Measurements from ENCODE around the gene HEMK1. TPM values are rescaled to one million over a fixed set of nuclear protein-coding genes. Genes with fewer than 3 reads are reported as not detected.

Gene HEMK1
- total RNA-seq, 1 donor from 2014 or later = 6.6 TPM

GRCh38 chr3:50557915-50558314, 11.4 kb upstream of the HEMK1 start:
- Histone ChIP-seq H3K4me3 (ENCODE audit: low read depth, low read length) (no peak overlapping the region), H3K27me3 (ENCODE audit: control insufficient read depth, insufficient read depth, low read length) (peaks cover 1% of the 10 kb centered on the region), H3K36me3 (ENCODE audit: control insufficient read depth, insufficient read depth, low read length) (no peaks in the 10 kb centered on the region)
- TF ChIP-seq CTCF (IDR thresholded peaks at IDR 0.05; ENCODE audit: insufficient read depth, low read length, severe bottlenecking) = no peak
- FAIRE-seq = no peak
- DNase-seq (ENCODE audit: low read depth) = no peak

GRCh38 chr3:50559702-50560101, 9.6 kb upstream of the HEMK1 start:
- no peak overlapping the region for H3K4me3 ChIP-seq (ENCODE audit: low read depth, low read length)
- FAIRE-seq (no peak), DNase-seq (ENCODE audit: low read depth) (peak; percentile 38)
- TF ChIP-seq CTCF (IDR thresholded peaks at IDR 0.05; ENCODE audit: insufficient read depth, low read length, severe bottlenecking) = no peak
- H3K36me3 ChIP-seq (ENCODE audit: control insufficient read depth, insufficient read depth, low read length) = no peaks in the 10 kb centered on the region
- H3K27me3 ChIP-seq (ENCODE audit: control insufficient read depth, insufficient read depth, low read length) = peaks cover 1% of the 10 kb centered on the region

- H3K36me3 ChIP-seq (ENCODE audit: control insufficient read depth, insufficient read depth, low read length) = no peaks in the 10 kb centered on the region
- no peak overlapping the region for H3K4me3 ChIP-seq (ENCODE audit: low read depth, low read length)
- TF ChIP-seq CTCF (IDR thresholded peaks at IDR 0.05; ENCODE audit: insufficient read depth, low read length, severe bottlenecking) = peak; percentile 3
- DNase-seq (ENCODE audit: low read depth) = peak; percentile 86
- no peaks in the 10 kb centered on the region for H3K27me3 ChIP-seq (ENCODE audit: control insufficient read depth, insufficient read depth, low read length)
- FAIRE-seq = no peak
Measured at GRCh38 chr3:50562861-50563260, 6.5 kb upstream of the HEMK1 start.

- no peak for TF ChIP-seq CTCF (IDR thresholded peaks at IDR 0.05; ENCODE audit: insufficient read depth, low read length, severe bottlenecking)
- no peak overlapping the region for H3K4me3 ChIP-seq (ENCODE audit: low read depth, low read length)
- H3K36me3 ChIP-seq (ENCODE audit: control insufficient read depth, insufficient read depth, low read length) = no peaks in the 10 kb centered on the region
- no peaks in the 10 kb centered on the region for H3K27me3 ChIP-seq (ENCODE audit: control insufficient read depth, insufficient read depth, low read length)
- DNase-seq (ENCODE audit: low read depth) (no peak), FAIRE-seq (no peak)
Measured at GRCh38 chr3:50563867-50564266, 5.5 kb upstream of the HEMK1 start.

GRCh38 chr3:50564321-50564720, 5.0 kb upstream of the HEMK1 start:
- no peak for TF ChIP-seq CTCF (IDR thresholded peaks at IDR 0.05; ENCODE audit: insufficient read depth, low read length, severe bottlenecking)
- no peak overlapping the region for H3K4me3 ChIP-seq (ENCODE audit: low read depth, low read length)
- H3K36me3 ChIP-seq (ENCODE audit: control insufficient read depth, insufficient read depth, low read length) = no peaks in the 10 kb centered on the region
- DNase-seq (ENCODE audit: low read depth) (no peak), FAIRE-seq (no peak)
- H3K27me3 ChIP-seq (ENCODE audit: control insufficient read depth, insufficient read depth, low read length) = no peaks in the 10 kb centered on the region

GRCh38 chr3:50567011-50567385, 2.3 kb upstream of the HEMK1 start:
- no peak for TF ChIP-seq CTCF (IDR thresholded peaks at IDR 0.05; ENCODE audit: insufficient read depth, low read length, severe bottlenecking)

More at GRCh38 chr3:50567011-50567385, 2.3 kb upstream of the HEMK1 start:
- H3K4me3 ChIP-seq (ENCODE audit: low read depth, low read length) = peak overlapping the region; percentile 39
- FAIRE-seq = no peak
- H3K27me3 ChIP-seq (ENCODE audit: control insufficient read depth, insufficient read depth, low read length) = no peaks in the 10 kb centered on the region
- no peak for DNase-seq (ENCODE audit: low read depth)
- no peaks in the 10 kb centered on the region for H3K36me3 ChIP-seq (ENCODE audit: control insufficient read depth, insufficient read depth, low read length)
